NCI-H345 treated with DMSO at 0.1 percent for 48 hours (cell line): ENCODE results near the gene ROR2.
A peak's percentile ranks its signal among the peaks of the same experiment; 100 is the strongest.

ENCODE experiments used
- DNase-seq: peaks from one replicate; lab custom pipeline; 2025; ENCODE audit not compliant: unreplicated experiment; lab: John Stamatoyannopoulos, UW

ROR2 gene

DNA sequence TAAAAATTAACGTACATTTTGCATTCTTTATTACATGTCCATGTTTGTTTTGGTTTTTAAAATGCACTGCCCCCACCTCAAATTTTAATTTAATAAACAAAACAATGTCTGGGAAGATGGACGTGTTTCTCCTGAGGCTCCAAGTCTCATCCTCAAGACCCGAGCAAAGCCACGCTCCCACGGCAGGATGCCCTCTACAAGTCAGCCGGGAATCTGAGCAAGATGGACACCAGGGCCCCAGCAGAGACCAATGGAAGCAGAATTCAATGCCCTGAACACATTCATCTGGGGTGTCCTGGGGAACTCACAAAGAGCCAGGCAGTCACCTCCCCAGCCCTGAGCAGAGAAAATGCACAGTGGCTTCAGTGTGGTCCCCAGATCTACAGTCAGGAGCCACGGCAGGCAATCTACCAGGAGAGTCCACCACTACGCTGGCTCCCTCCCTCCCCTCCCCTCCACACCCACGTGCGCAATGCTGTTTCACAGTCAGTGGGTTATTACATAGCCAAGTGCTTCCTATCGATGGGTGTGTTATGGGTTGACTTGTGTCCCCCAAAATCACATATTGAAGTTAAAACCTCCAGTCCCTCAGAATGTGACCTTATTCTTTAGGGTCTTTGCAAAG lies 129.8 kb downstream of the ROR2 start:
- no peak for DNase-seq

DNA sequence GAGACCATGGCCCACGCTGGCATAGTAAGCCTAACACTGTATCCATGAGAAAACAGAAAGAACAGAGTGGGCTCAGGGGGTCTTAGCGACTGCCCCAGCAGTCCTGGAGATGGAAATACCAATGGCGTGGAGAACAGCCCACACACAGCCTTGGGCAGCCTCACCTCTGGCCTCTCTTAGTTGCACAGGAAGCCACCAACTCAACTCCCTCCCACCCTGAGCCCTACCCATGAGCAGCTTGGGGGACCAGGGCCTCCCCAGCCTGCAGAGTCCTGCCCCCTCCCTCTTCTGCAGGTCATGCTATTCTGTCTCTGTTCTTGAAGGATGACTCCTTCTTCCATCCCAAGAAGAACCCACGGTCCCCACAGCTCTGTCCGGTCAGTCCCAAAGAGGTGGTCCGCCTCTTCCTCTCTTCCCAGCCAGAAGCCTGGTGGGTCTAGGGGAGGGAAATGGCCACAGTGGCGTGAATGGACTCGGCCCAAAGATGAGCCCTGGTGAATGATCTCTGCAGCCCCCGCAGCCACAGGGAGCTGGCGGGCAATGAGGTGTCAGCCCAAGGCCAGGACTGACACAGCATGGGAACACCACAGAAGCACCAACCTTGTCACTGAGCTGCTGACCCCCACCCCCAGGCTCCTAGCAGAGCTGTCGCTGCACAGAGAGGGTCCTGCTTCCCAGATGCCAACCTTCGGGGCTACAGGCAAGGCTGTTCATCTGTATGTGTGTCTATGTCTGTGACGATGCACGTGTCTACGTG lies 131.2 kb downstream of the ROR2 start:
- no peak for DNase-seq

- no peak for DNase-seq
Observed at GRCh38 chr9:91818225-91818585, 131.8 kb downstream of the ROR2 start.

DNA sequence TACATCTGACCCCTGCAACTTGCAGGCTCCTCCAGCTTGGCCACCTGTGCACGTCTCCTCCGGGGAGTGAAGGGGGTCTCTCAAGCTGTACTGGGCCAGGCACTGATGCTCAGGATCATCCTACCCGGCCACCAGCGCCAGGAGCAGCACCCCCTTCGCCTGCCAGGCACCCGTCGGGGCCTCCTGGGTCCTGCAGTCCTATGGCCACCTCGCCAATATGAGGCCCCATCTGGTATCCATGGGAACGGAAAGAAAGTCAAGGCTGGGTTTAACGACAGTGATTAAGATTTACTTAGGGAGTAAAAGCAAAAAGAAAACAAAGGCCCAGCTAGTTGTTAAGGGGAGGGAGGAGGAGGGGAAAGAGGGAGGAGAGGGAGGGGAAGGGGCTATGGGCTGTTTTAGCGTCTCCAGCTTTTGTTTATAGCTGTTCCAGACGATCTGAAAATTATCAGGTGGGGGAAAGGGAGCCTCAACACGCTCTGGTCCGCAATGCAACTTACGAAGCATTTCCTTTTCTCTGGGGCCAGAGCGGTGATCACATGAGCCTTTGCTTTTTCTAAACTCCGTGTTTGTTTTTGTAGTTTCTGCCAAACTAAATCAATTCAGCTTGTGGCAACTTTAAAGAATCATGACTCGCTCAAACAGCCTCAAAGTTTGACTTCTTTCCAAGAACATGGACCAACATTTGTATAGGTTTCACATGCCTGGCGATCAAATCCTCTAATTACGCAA lies 132.4 kb downstream of the ROR2 start:
- DNase-seq = no peak

- DNase-seq = no peak
Observed at GRCh38 chr9:91817106-91817492, 132.9 kb downstream of the ROR2 start.

GRCh38 chr9:91816356-91816755 lies 133.7 kb downstream of the ROR2 start:
- no peak for DNase-seq

DNA sequence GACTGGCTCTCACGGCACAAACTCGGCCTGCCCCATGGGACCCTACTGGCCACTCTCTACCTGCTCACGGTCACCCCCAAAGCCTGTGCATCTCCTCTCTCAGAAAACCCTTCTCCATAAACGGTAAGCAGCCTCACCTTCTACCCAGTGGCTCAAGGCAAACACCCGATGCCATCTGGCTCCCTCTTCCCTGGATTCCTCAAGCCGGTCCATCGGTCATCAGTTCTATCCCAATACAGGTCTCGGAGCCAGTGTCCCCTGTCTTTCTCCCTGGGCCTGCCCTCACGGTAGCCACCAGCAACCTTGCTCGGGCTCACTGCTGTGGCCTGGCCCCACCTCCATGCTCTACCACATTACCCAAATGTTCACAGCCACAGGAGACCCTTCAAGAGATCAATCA lies 134.1 kb downstream of the ROR2 start:
- DNase-seq = no peak

DNA sequence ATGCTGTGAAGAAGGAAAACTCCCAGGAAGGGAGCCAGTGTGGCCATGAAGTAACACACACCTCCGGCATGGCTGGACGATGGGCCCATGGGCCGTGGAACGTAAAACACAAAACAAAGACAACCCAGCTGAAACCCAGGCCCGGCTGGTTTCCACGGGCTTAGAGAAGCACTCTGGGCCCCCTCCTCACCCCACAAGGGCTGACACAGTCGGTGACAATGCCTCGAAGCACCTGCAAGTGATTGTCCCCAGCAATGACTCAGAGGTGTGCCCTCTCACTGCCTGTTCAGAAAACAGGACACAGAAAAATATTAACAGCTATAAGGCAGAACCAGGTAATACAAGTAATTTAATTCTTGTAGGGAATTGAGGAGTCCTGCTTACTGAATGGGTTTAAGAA lies 135.3 kb downstream of the ROR2 start:
- no peak for DNase-seq

- no peak for DNase-seq
Observed at GRCh38 chr9:91814201-91814600, 135.8 kb downstream of the ROR2 start.

GRCh38 chr9:91813176-91813795 lies 136.7 kb downstream of the ROR2 start:
- no peak for DNase-seq

DNA sequence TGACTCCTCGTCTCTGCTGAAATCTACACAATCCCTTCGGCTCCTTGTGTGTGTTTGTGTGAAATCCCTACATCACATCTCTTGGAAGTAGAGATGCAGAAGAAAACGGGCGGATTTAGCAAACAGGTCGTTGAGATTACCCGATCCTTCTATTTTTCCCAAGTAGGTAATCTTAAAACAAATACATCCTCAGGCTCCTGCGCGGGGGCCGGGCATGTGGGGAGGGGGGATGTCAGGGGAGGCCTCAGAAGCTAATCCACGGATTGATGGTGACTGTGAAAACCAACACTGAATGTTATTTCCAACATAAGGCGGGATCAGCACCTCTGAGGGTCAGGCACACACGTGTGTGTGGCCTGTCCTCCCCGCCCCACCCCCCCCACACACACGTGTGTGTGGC lies 137.8 kb downstream of the ROR2 start:
- no peak for DNase-seq

GRCh38 chr9:91811024-91811909 lies 138.8 kb downstream of the ROR2 start:
- peak; percentile 53 for DNase-seq

DNA sequence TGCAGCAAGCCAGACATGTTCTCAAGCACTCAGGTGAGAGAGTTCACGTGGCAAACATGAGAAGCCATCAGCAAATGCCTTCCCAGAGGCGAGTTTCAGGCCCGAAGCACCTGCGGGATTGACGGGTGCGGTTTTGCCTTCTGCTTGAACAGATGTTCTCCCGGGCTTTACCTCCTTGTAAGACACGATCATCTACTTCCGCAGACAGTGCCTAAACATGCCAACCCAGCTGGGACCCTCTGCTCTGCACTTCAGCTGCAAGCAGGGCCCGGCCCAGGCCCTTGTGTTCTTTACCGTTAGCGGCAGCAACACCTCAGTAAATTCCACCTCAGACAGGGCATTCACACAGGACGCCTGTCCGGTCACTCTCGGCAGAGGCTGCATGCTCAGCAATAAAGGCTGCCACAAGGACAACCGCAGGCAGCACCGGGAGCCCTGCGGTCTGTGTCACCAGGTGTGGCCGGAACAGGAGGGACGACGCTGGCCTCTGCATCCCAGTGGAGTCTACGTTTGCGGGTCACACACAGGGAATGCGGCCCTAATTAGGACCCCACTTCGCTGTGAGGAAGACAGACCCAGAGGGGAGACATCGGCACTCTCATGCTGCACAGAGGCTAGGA lies 139.6 kb downstream of the ROR2 start:
- DNase-seq = no peak

- DNase-seq = no peak
Observed at GRCh38 chr9:91809581-91810285, 140.3 kb downstream of the ROR2 start.

DNA sequence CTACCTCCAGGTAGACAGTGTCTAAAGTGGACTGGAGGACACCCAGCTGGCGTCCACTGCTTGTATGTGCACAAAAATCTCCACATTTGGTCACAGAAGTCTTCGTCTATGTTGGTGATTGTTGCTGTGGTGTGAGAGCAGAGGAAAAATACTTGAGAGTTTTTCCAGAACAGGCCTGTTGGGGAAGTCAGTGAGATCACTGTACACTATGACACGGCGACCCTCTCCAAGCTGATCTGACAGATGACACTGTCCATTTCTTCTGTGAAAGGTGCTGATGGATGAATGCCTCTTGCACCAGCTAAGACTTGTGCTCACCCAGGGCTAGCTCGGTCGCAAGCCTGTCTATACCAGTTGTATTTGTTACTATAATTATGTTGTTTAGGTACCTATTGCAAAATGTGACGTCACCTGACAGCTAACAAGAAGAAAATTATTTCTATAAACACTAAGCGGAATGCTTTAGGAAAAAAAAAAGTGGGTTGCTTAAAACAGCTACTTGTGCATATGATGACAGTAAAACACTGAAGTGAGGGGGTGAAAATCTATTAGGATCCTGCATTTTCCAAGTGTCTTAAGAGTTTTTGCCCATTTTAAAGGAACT lies 142.3 kb downstream of the ROR2 start:
- DNase-seq = no peak

GRCh38 chr9:91805031-91805430 lies 145.0 kb downstream of the ROR2 start:
- DNase-seq = no peak

DNA sequence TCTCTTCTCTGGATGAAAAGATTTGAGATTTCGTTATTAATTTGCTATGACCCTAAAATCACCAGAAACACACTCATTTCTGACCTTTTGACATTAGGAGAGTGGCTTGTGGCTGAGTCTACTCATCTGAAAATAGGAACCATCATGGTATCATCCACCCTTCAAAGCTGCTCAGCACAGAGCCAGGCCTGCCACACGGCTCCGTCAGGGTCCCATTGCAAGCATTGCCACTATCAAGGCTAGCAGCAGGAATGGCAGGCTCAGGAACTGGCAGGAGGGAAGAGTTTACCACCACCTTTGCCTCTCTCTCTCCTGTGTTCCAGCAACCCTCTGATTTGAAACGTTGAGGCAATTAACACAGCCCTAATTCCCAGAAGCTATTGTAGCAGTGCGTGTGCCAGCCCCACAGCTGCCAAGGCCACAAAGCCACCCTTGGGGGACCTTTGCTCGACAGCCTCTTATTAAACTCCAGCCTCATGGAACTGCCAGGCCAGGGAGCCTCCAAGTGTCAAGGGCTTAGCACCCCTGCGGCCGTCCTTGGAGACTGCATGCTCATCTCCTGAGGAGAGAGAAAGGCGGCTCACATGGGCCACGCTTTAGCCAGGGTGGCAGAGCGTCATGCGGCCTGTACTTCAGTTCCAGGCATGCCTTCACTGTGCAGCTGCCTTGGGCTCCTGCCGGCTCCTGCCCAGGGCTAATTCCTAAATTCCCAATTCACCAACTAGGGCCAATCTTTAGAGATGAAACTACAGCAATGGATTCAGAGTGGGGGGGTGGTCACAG lies 145.9 kb downstream of the ROR2 start:
- no peak for DNase-seq

DNA sequence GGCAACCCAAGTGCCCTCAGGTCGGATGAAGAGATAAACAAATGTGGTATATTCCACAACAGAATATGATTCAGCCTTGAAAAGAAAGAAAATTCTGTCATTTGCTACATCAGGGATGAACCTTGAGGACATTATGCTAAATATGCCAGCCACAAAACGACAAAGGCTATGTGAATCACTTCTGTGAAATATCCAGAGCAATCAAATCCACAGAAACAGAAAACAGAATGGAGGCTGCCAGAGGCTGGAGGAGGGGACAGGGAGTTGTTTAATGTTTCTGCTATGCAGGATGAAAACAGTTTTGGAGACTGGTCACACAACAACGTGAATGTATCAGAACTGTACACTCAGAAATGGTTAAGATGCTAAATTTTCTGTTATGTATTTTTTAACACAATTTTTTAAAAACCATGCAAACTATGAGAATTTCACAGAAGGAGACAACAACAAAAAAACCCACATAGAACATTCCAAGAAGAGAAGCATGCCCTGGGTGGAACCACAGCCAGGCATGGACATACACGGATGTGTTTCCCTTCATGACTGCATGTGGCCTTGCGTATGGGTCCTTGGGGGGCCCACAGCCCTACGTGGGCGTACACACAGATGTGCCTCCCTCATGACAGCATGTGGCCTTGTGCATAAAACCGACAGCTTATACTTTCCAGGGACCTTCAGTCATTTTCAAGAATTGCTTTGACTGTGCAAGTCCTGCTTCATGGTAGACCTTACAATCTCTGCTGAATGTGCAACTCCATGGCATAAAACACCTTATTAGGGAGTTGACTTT lies 146.7 kb downstream of the ROR2 start:
- no peak for DNase-seq
